Activated naive CD4-positive, alpha-beta T cell treated with anti-CD3 and anti-CD28 coated beads, Interleukin-2, amount 50 U/mL, for 24 hours (primary cell): ENCODE measurements around the gene EIF3K.
A peak's percentile ranks its signal among the peaks of the same experiment; 100 is the strongest.

Source experiments
- H3K27ac Mint-ChIP-seq: one replicate; pipeline ENCODE4 v1.8.0; 2021; ENCODE audit warnings: mild to moderate bottlenecking, mixed read lengths
- H3K27me3 Mint-ChIP-seq: one replicate; pipeline ENCODE4 v1.8.0; 2021; ENCODE audit warnings: mixed read lengths
- H3K36me3 Mint-ChIP-seq: one replicate; pipeline ENCODE4 v1.8.0; 2021; ENCODE audit warnings: mixed read lengths
- H3K4me1 Mint-ChIP-seq: one replicate; pipeline ENCODE4 v1.8.0; 2021; ENCODE audit warnings: mixed read lengths
- H3K4me3 Mint-ChIP-seq: one replicate; pipeline ENCODE4 v1.8.0; 2021; ENCODE audit warnings: mild to moderate bottlenecking, mixed read lengths
- H3K9me3 Mint-ChIP-seq: one replicate; pipeline ENCODE4 v1.8.0; 2021; ENCODE audit warnings: mixed read lengths

The EIF3K gene

GRCh38 chr19:38635483-38636399, 16.8 kb downstream of the EIF3K start:
- Mint-ChIP-seq H3K9me3 (no peaks in the 10 kb centered on the region), H3K27me3 (no peaks in the 10 kb centered on the region), H3K4me3 (no peak overlapping the region), H3K27ac (no peak overlapping the region), H3K4me1 (peaks cover 28% of the 10 kb centered on the region), H3K36me3 (peaks cover 18% of the 10 kb centered on the region)

GRCh38 chr19:38638461-38638860, 19.5 kb downstream of the EIF3K start:
- no peak overlapping the region for H3K4me3 Mint-ChIP-seq
- H3K4me1 Mint-ChIP-seq, result peaks cover 28% of the 10 kb centered on the region
- H3K27me3 Mint-ChIP-seq, result no peaks in the 10 kb centered on the region
- H3K36me3 Mint-ChIP-seq, result peaks cover 9% of the 10 kb centered on the region
- no peaks in the 10 kb centered on the region for H3K9me3 Mint-ChIP-seq
- H3K27ac Mint-ChIP-seq, result no peak overlapping the region

- H3K9me3 Mint-ChIP-seq, result no peaks in the 10 kb centered on the region
- H3K36me3 Mint-ChIP-seq, result peaks cover 6% of the 10 kb centered on the region
- no peak overlapping the region for H3K4me3 Mint-ChIP-seq
- peaks cover 24% of the 10 kb centered on the region for H3K4me1 Mint-ChIP-seq
- no peaks in the 10 kb centered on the region for H3K27me3 Mint-ChIP-seq
- H3K27ac Mint-ChIP-seq, result no peak overlapping the region
These were observed 20.7 kb downstream of the EIF3K start for GRCh38 chr19:38639679-38640078.

- Mint-ChIP-seq H3K4me1 (peaks cover 21% of the 10 kb centered on the region), H3K4me3 (no peak overlapping the region), H3K27ac (no peak overlapping the region), H3K27me3 (no peaks in the 10 kb centered on the region), H3K36me3 (peaks cover 4% of the 10 kb centered on the region), H3K9me3 (no peaks in the 10 kb centered on the region)
These were observed 21.4 kb downstream of the EIF3K start for GRCh38 chr19:38640368-38640767.

GRCh38 chr19:38642176-38642575, 23.2 kb downstream of the EIF3K start:
- Mint-ChIP-seq H3K4me1 (peaks cover 5% of the 10 kb centered on the region), H3K27ac (no peak overlapping the region), H3K4me3 (no peak overlapping the region), H3K9me3 (no peaks in the 10 kb centered on the region), H3K27me3 (no peaks in the 10 kb centered on the region), H3K36me3 (no peaks in the 10 kb centered on the region)

GRCh38 chr19:38644719-38645118, 25.7 kb downstream of the EIF3K start:
- no peak overlapping the region for H3K27ac Mint-ChIP-seq
- H3K36me3 Mint-ChIP-seq, result peaks cover 2% of the 10 kb centered on the region
- H3K4me1 Mint-ChIP-seq, result peaks cover 21% of the 10 kb centered on the region
- no peaks in the 10 kb centered on the region for H3K9me3 Mint-ChIP-seq
- H3K27me3 Mint-ChIP-seq, result peaks cover 10% of the 10 kb centered on the region
- no peak overlapping the region for H3K4me3 Mint-ChIP-seq

- H3K9me3 Mint-ChIP-seq, result no peaks in the 10 kb centered on the region
- H3K27me3 Mint-ChIP-seq, result peaks cover 10% of the 10 kb centered on the region
- peaks cover 29% of the 10 kb centered on the region for H3K4me1 Mint-ChIP-seq
- H3K27ac Mint-ChIP-seq, result peak within 1 kb of the TSS; percentile 91
- H3K36me3 Mint-ChIP-seq, result peaks cover 2% of the 10 kb centered on the region
- H3K4me3 Mint-ChIP-seq, result peak within 1 kb of the TSS; percentile 99
These were observed 28.5 kb downstream of the EIF3K start, which contains the start of gene ACTN4 for GRCh38 chr19:38647368-38647965. ACTN4 (plus strand) TSS chr19:38647649; CDS start chr19:38647746, 97 bp downstream.

GRCh38 chr19:38647966-38648768, 29.2 kb downstream of the EIF3K start:
- Mint-ChIP-seq H3K4me3 (peak overlapping the region; percentile 99), H3K27me3 (peaks cover 11% of the 10 kb centered on the region), H3K27ac (peak overlapping the region; percentile 91), H3K4me1 (peaks cover 29% of the 10 kb centered on the region), H3K9me3 (no peaks in the 10 kb centered on the region), H3K36me3 (peaks cover 2% of the 10 kb centered on the region)

- H3K27me3 Mint-ChIP-seq, result peaks cover 16% of the 10 kb centered on the region
- peak overlapping the region; percentile 36 for H3K27ac Mint-ChIP-seq
- H3K4me3 Mint-ChIP-seq, result peak overlapping the region; percentile 99
- peaks cover 6% of the 10 kb centered on the region for H3K36me3 Mint-ChIP-seq
- H3K9me3 Mint-ChIP-seq, result no peaks in the 10 kb centered on the region
- peaks cover 35% of the 10 kb centered on the region for H3K4me1 Mint-ChIP-seq
These were observed 29.8 kb downstream of the EIF3K start for GRCh38 chr19:38648769-38649304.

- peak overlapping the region; percentile 99 for H3K4me3 Mint-ChIP-seq
- peaks cover 16% of the 10 kb centered on the region for H3K27me3 Mint-ChIP-seq
- H3K36me3 Mint-ChIP-seq, result peaks cover 6% of the 10 kb centered on the region
- H3K4me1 Mint-ChIP-seq, result peaks cover 39% of the 10 kb centered on the region
- no peak overlapping the region for H3K27ac Mint-ChIP-seq
- H3K9me3 Mint-ChIP-seq, result no peaks in the 10 kb centered on the region
These were observed 30.6 kb downstream of the EIF3K start for GRCh38 chr19:38649305-38650171.

- Mint-ChIP-seq H3K36me3 (peaks cover 6% of the 10 kb centered on the region), H3K27ac (peak overlapping the region; percentile 46), H3K4me1 (peaks cover 46% of the 10 kb centered on the region), H3K27me3 (peaks cover 17% of the 10 kb centered on the region), H3K9me3 (no peaks in the 10 kb centered on the region), H3K4me3 (peak overlapping the region; percentile 49)
These were observed 31.3 kb downstream of the EIF3K start for GRCh38 chr19:38650172-38650775.

- Mint-ChIP-seq H3K4me3 (peak overlapping the region; percentile 30), H3K9me3 (no peaks in the 10 kb centered on the region), H3K27me3 (peaks cover 17% of the 10 kb centered on the region), H3K4me1 (peaks cover 54% of the 10 kb centered on the region), H3K27ac (no peak overlapping the region), H3K36me3 (peaks cover 6% of the 10 kb centered on the region)
These were observed 32.1 kb downstream of the EIF3K start for GRCh38 chr19:38650911-38651584.

- Mint-ChIP-seq H3K36me3 (peaks cover 6% of the 10 kb centered on the region), H3K4me3 (no peak overlapping the region), H3K27ac (no peak overlapping the region), H3K27me3 (peaks cover 19% of the 10 kb centered on the region), H3K4me1 (peaks cover 69% of the 10 kb centered on the region), H3K9me3 (no peaks in the 10 kb centered on the region)
These were observed 34.1 kb downstream of the EIF3K start for GRCh38 chr19:38653028-38653571.
